Panc1 (cell line): Measurements from ENCODE around the gene DSCAML1. TPM values are rescaled to one million over a fixed set of nuclear protein-coding genes. Genes with fewer than 3 reads are reported as not detected.

Source experiments
- ATAC-seq: fragments of 200-7000 bp; cut with Tn5 transposase; 2 replicates; pipeline ENCODE4 v1.9.1; 2020; ENCODE audit warnings: mild to moderate bottlenecking, moderate library complexity
- BruUV-seq: library from RNA; stranded (reverse); fragments of 400-500 nt; replicated peaks from 2 replicates; lab custom pipeline; 2021; lab: Mats Ljungman, UMichigan
- CTCF ChIA-PET: fragments of 300-600 bp; sonication (Branson Sonifier 250); formaldehyde crosslinking; loops from one replicate; lab custom pipeline; 2022; ENCODE audit warnings: antibody characterized with exemption; lab: Charles Lee
- POLR2A ChIA-PET: fragments of 300-600 bp; sonication (Branson Sonifier 250); formaldehyde crosslinking; loops from one replicate; lab custom pipeline; 2022; ENCODE audit warnings: antibody characterized with exemption; lab: Charles Lee
- DNase-seq: peaks from one replicate; pipeline ENCODE4 v3.0.0-alpha.2; 2010; ENCODE audit warnings: low read depth, low spot score
- H3K27ac ChIP-seq: 2 replicates; pipeline ENCODE4 v1.5.1; 2011; ENCODE audit warnings: mild to moderate bottlenecking, low read length, inconsistent platforms
- H3K27me3 ChIP-seq: fragments of 200-500 bp; sonication (Bioruptor generic); 2 replicates; pipeline ENCODE4 v1.6.0; 2014; ENCODE audit warnings: low read length, inconsistent platforms; ENCODE audit not compliant: control insufficient read depth, insufficient read depth
- H3K36me3 ChIP-seq: fragments of 200-500 bp; sonication (Bioruptor generic); 2 replicates; pipeline ENCODE4 v1.5.1; 2014; ENCODE audit warnings: inconsistent platforms, mild to moderate bottlenecking, low read length, moderate library complexity; ENCODE audit not compliant: control insufficient read depth, insufficient read depth
- H3K4me1 ChIP-seq: 2 replicates; pipeline ENCODE4 v1.5.1; 2011; ENCODE audit warnings: inconsistent platforms, mild to moderate bottlenecking, low read length, moderate library complexity; ENCODE audit not compliant: control insufficient read depth, insufficient read depth
- H3K4me3 ChIP-seq, 2 experiments: 2 replicates each; pipeline ENCODE4 v1.5.1; 2011 to 2012; ENCODE audit warnings: low read depth in 2 of 2, low read length in 2 of 2, mild to moderate bottlenecking in 2 of 2, inconsistent platforms in 1 of 2, moderate library complexity in 1 of 2
- H3K9me3 ChIP-seq: fragments of 200-500 bp; sonication (Bioruptor generic); 2 replicates; pipeline ENCODE4 v1.5.1; 2014; ENCODE audit warnings: low read depth, mild to moderate bottlenecking, inconsistent platforms, low read length, moderate library complexity; ENCODE audit not compliant: control insufficient read depth, insufficient read depth
- POLR2AphosphoS5 ChIP-seq: IDR thresholded peaks from 2 replicates; pipeline ENCODE4 v1.6.1; 2012; ENCODE audit warnings: mild to moderate bottlenecking, low read depth, low read length, moderate library complexity
- SIN3A ChIP-seq: IDR thresholded peaks from 2 replicates; pipeline ENCODE4 v1.6.1; 2012; ENCODE audit warnings: low read depth, mild to moderate bottlenecking, low read length, moderate library complexity, borderline replicate concordance; ENCODE audit not compliant: insufficient read depth
- TCF7L2 ChIP-seq: IDR thresholded peaks from 2 replicates; pipeline ENCODE4 v1.6.1; 2011; ENCODE audit warnings: mild to moderate bottlenecking, low read depth, low read length, inconsistent platforms
- in situ Hi-C: cut with HindIII; loops from 2 replicates; pipeline ENCODE4 v1.10.0; 2016; ENCODE audit warnings: low sequenced_read_pairs, low pct_unique_long_range_greater_than_20kb
- intact Hi-C: fragments of 100-400 bp; cut with micrococcal nuclease; formaldehyde crosslinking; loops from one replicate; pipeline ENCODE4 v1.10.0; 2022; ENCODE audit not compliant: unreplicated experiment
- total RNA-seq: library from RNA; stranded (reverse); gene quantifications from one replicate; pipeline ENCODE4 v1.2.1, GENCODE V29; 2021; ENCODE audit not compliant: unreplicated experiment
- TF ChIP-seq, protein P1 (sequence below), 2 experiments: IDR thresholded peaks; 2 replicates each; pipeline ENCODE4 v1.6.1; 2011 to 2012; ENCODE audit warnings: low read depth in 2 of 2, control low read depth in 1 of 2, low read length in 1 of 2, mild to moderate bottlenecking in 1 of 2, moderate library complexity in 1 of 2; ENCODE audit not compliant: insufficient read depth in 1 of 2
- TF ChIP-seq, protein P2 (sequence below): fragments of 450-650 bp; IDR thresholded peaks from 2 replicates; pipeline ENCODE4 v1.5.1; 2017; ENCODE audit warnings: mild to moderate bottlenecking

The DSCAML1 gene
- total RNA-seq, 1 experiment from 2014 or later = 1.6 TPM

DNA sequence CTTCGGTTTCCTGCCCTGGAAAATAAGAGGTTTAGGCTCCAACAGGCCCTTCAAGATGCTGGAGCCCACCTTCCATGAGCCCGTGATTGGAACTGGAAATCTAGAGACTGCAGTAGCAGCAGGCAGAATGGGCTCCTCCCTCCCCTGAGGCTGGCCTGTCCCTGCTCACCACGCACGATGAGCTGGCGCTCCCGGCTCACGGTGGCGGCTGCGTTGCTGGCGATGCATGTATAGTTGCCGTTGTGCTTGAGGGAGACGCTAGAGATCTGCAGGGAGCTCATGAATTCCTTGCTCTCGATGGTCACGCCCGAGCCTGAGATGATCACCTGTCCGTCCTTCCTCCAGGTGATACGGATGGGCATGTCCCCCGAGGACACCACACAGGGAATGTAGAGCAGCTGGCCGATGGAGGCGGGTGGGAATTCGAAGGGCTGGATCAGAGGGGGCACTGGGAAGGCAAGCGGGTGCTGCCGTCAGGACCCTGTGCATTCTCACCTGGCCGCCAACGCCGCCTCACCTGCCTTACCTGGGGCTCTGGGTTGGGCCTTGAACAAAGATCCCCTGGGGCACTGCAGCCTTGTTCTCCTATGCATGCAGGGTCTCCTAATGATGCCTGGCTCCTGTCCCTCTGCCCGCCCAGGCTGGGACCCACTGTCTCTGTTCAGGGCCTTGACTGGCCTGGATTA is 291.6 kb downstream of the DSCAML1 start:
- H3K36me3 ChIP-seq = no peaks in the 10 kb centered on the region
- no TSS peak for BruUV-seq
- no peak overlapping the region for H3K4me3 ChIP-seq
- H3K27ac ChIP-seq = no peak overlapping the region
- intact Hi-C loops (no loop called here), in situ Hi-C loops (no loop called here)
- DNase-seq (no peak), ATAC-seq (no peak)
- TF ChIP-seq, protein P1, sequence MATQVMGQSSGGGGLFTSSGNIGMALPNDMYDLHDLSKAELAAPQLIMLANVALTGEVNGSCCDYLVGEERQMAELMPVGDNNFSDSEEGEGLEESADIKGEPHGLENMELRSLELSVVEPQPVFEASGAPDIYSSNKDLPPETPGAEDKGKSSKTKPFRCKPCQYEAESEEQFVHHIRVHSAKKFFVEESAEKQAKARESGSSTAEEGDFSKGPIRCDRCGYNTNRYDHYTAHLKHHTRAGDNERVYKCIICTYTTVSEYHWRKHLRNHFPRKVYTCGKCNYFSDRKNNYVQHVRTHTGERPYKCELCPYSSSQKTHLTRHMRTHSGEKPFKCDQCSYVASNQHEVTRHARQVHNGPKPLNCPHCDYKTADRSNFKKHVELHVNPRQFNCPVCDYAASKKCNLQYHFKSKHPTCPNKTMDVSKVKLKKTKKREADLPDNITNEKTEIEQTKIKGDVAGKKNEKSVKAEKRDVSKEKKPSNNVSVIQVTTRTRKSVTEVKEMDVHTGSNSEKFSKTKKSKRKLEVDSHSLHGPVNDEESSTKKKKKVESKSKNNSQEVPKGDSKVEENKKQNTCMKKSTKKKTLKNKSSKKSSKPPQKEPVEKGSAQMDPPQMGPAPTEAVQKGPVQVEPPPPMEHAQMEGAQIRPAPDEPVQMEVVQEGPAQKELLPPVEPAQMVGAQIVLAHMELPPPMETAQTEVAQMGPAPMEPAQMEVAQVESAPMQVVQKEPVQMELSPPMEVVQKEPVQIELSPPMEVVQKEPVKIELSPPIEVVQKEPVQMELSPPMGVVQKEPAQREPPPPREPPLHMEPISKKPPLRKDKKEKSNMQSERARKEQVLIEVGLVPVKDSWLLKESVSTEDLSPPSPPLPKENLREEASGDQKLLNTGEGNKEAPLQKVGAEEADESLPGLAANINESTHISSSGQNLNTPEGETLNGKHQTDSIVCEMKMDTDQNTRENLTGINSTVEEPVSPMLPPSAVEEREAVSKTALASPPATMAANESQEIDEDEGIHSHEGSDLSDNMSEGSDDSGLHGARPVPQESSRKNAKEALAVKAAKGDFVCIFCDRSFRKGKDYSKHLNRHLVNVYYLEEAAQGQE (IDR thresholded peaks at IDR 0.05; ENCODE audit: insufficient read depth in 1 of 2, low read depth in 2 of 2, low read length in 1 of 2) = no peak
- no peak for TF ChIP-seq POLR2AphosphoS5
- TF ChIP-seq, protein P2, sequence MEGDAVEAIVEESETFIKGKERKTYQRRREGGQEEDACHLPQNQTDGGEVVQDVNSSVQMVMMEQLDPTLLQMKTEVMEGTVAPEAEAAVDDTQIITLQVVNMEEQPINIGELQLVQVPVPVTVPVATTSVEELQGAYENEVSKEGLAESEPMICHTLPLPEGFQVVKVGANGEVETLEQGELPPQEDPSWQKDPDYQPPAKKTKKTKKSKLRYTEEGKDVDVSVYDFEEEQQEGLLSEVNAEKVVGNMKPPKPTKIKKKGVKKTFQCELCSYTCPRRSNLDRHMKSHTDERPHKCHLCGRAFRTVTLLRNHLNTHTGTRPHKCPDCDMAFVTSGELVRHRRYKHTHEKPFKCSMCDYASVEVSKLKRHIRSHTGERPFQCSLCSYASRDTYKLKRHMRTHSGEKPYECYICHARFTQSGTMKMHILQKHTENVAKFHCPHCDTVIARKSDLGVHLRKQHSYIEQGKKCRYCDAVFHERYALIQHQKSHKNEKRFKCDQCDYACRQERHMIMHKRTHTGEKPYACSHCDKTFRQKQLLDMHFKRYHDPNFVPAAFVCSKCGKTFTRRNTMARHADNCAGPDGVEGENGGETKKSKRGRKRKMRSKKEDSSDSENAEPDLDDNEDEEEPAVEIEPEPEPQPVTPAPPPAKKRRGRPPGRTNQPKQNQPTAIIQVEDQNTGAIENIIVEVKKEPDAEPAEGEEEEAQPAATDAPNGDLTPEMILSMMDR = no peak
- TF ChIP-seq TCF7L2 = no peak
- CTCF ChIA-PET = no interaction called here
- no peaks in the 10 kb centered on the region for H3K4me1 ChIP-seq
- H3K9me3 ChIP-seq = no peaks in the 10 kb centered on the region
- POLR2A ChIA-PET = interaction anchor here (0.5 kb wide), 1 partner anchor 190 kb away, joined by 5 read pairs; no protein-coding TSS in a partner anchor
- H3K27me3 ChIP-seq = no peaks in the 10 kb centered on the region; the same call in 1 of the 2 replicates

DNA sequence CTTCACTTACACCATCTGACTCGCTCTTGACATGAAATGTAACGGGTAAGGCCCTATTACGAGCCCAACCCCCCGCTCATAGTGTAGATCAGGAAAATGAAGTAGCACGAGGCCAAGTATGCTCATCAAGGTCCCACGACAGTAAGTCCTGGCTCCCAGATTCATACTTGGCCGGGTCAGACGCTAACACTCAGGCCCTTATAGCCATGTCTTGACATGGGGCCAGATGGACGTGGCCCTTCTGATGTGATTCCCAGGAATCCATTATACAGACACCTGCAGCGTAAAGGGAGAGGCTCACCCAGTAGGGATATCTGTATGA is 294.3 kb downstream of the DSCAML1 start:
- POLR2A ChIA-PET = no interaction called here
- Histone ChIP-seq H3K9me3 (no peaks in the 10 kb centered on the region), H3K4me3 (no peak overlapping the region), H3K4me1 (no peaks in the 10 kb centered on the region), H3K27me3 (peaks cover 2% of the 10 kb centered on the region; the same call in 1 of the 2 replicates), H3K27ac (no peak overlapping the region), H3K36me3 (no peaks in the 10 kb centered on the region)
- ATAC-seq = no peak
- in situ Hi-C loops = no loop called here
- DNase-seq = no peak
- CTCF ChIA-PET = no interaction called here
- no peak for TF ChIP-seq TCF7L2
- no peak for TF ChIP-seq POLR2AphosphoS5
- TF ChIP-seq, protein P1 (IDR thresholded peaks at IDR 0.05; ENCODE audit: insufficient read depth in 1 of 2, low read depth in 2 of 2, low read length in 1 of 2) = no peak
- TF ChIP-seq SIN3A = no peak
- TF ChIP-seq, protein P2 = no peak
- intact Hi-C loops = no loop called here
- BruUV-seq = no TSS peak
